Measurements from ENCODE around the gene COL2A1.

COL2A1 gene

DNA sequence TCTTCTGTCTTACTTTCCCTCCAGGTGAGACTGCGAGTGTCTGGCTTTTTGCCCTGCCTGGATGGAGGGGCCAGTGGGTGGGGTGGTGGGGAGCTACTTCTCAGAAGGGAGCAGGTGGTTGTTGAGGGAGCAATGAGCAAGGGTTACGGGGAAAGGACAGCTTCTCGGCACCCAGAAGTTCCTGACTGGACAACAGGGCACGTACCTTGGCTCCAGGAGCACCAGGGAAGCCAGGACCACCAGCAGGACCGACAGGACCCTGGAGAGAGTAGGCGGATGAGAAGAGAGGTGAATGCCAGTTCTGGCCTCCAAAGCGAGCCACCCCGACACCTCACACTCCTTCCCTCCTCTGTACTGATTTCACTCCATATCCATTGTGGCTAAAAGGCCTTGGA, 15.3 kb downstream of the COL2A1 start:
- Histone ChIP-seq H3K4me1 (ENCODE audit: control insufficient read depth, insufficient read depth, low read length, poor library complexity, severe bottlenecking) (no peaks in the 10 kb centered on the region), H3K36me3 (ENCODE audit: control insufficient read depth, insufficient read depth, low read length) (no peaks in the 10 kb centered on the region), H3K9me3 (ENCODE audit: control insufficient read depth, low read length) (no peaks in the 10 kb centered on the region), H3K27ac (ENCODE audit: low read depth, low read length, severe bottlenecking) (no peak overlapping the region), H3K4me3 (ENCODE audit: extremely low read depth, insufficient read depth, low read length, poor library complexity, severe bottlenecking) (no peak overlapping the region)
- 94 to 95% methylated on average over 6 to 8 of the region's 8 CpGs for WGBS, 2 experiments (ENCODE audit: insufficient coverage in 2 of 2)

DNA sequence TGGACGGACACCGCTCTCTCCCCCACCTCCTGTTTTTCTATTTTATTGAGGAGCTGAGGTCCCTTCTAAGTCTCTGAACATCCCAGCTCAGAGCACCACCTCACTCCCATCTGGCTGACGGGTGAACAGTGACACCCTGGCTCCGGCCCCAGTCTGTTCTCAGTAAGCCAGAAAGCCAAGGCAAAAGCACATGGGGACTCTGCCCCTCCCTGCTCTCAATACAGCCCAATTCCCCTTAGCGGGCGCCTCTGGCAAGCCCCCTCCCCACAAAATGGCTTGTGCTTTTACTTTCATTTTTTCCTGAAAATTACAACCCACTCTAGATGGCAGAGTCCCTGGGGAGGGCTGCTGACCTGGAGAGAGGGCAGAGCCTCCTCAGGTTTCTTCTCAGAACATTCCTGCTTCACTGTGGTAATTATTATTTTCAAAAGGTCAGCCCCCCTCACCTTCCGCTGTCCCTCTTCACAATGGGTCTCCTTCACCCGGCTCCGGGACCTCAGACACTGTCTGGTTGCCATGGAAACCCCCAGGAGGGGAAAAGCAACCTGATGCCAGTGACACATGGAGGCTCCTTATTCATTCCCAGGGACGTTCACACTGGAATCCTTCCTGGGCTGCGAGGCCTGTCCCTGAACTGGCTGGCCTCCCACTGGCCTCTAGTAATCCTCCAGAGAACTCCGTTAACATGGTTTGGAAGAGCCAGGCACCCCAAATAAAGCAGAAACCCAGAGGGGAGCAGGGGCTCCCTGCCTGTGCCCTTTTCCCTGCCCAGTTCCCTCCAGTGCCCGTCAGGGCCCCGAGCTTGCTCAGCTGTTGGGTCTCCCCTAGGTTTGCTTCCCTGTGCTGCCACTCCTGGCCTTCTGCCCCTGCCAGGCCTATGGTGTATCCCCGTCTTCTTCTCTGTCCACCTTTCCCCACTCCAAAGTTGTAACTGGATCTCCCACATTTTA, 15.9 kb downstream of the COL2A1 start:
- H3K9me3 ChIP-seq (ENCODE audit: control insufficient read depth, low read length), result no peaks in the 10 kb centered on the region
- H3K4me3 ChIP-seq (ENCODE audit: extremely low read depth, insufficient read depth, low read length, poor library complexity, severe bottlenecking), result no peak overlapping the region
- H3K4me1 ChIP-seq (ENCODE audit: control insufficient read depth, insufficient read depth, low read length, poor library complexity, severe bottlenecking), result no peaks in the 10 kb centered on the region
- 57 to 58% methylated on average over 12 to 13 of the region's 15 CpGs for WGBS, 2 experiments (ENCODE audit: insufficient coverage in 2 of 2)
- peak overlapping the region; percentile 45 for H3K27ac ChIP-seq (ENCODE audit: low read depth, low read length, severe bottlenecking)
- no peaks in the 10 kb centered on the region for H3K36me3 ChIP-seq (ENCODE audit: control insufficient read depth, insufficient read depth, low read length)

DNA sequence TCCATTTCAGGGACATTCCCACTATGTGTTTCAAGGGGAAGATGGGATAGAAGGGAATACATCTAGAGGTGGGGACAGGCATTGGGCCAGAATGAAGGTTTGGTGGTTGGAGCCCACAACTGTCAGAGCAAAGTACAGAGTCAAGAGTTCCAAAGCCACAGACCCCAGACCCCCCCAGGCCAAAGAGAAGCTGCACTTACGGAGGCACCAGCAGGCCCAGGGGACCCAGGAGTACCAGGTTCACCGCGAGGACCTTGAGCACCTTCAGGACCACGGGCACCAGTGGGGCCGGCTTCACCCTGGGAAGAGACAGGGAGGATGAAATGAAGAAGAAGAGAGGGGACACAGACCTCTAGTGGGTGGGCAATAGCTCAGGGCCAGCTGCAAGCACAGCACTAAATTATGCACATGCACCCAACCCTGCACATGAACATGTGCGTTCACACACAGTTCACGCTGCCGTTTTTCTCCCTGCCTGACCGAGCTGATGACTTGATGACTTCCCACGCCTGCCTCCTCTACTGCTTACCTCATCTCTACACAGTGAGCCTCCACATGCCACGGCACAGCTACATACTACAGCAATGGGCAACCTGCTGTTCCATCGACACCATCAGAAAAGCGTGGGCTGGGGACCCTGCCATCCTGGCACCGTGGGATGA, 16.7 kb downstream of the COL2A1 start:
- Histone ChIP-seq H3K27ac (ENCODE audit: low read depth, low read length, severe bottlenecking) (peak overlapping the region; percentile 45), H3K9me3 (ENCODE audit: control insufficient read depth, low read length) (no peaks in the 10 kb centered on the region), H3K4me1 (ENCODE audit: control insufficient read depth, insufficient read depth, low read length, poor library complexity, severe bottlenecking) (no peaks in the 10 kb centered on the region), H3K4me3 (ENCODE audit: extremely low read depth, insufficient read depth, low read length, poor library complexity, severe bottlenecking) (no peak overlapping the region), H3K36me3 (ENCODE audit: control insufficient read depth, insufficient read depth, low read length) (no peaks in the 10 kb centered on the region)
- 82 to 85% methylated on average over 9 to 13 of the region's 14 CpGs for WGBS, 2 experiments (ENCODE audit: insufficient coverage in 2 of 2)

DNA sequence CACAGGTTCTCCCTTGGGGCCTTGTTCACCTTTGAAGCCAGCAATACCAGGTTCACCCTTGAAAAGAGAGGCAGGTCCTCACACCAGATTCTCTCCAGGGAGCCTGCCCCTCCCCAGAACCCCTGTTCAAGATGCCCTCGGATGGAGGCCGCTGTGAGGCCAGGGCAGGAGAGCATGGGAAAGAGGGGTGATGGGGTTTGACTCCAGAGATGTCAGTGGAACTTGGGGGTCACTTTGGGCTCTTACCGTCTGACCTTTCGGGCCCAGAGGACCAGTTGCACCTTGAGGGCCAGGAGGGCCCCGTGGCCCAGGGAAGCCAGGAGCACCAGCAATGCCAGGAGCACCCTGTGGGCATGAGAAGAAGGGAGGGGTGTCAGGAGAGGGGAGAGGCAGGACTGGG, 17.4 kb downstream of the COL2A1 start:
- 92 to 97% methylated on average over 3 to 5 of the region's 5 CpGs for WGBS, 2 experiments (ENCODE audit: insufficient coverage in 2 of 2)
- Histone ChIP-seq H3K4me3 (ENCODE audit: extremely low read depth, insufficient read depth, low read length, poor library complexity, severe bottlenecking) (no peak overlapping the region), H3K36me3 (ENCODE audit: control insufficient read depth, insufficient read depth, low read length) (no peaks in the 10 kb centered on the region)

DNA sequence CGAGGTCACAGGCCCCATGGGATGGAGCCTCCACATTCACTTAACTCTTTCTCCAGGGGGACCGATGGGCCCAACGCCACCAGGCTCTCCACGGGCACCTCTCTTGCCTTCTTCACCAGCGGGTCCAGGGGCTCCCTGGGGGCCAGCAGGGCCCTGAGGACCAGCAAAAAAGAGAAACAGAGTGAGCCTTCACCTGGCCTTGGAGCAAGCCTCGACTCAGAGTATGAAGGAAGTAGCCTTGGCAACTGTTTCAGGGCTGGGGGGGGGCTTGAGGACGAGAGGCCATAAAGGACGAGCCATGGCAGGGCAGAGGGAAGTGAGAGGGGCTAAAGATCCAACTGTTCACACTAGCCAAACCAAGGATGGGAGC, 18.0 kb downstream of the COL2A1 start:
- no peak overlapping the region for H3K4me3 ChIP-seq (ENCODE audit: extremely low read depth, insufficient read depth, low read length, poor library complexity, severe bottlenecking)
- WGBS, 2 experiments (ENCODE audit: insufficient coverage in 2 of 2), result 86 to 90% methylated on average over 4 to 6 of the region's 8 CpGs

More for the DNA sequence above, 17.4 kb downstream of the COL2A1 start:
- Histone ChIP-seq H3K4me1 (ENCODE audit: control insufficient read depth, insufficient read depth, low read length, poor library complexity, severe bottlenecking) (no peaks in the 10 kb centered on the region), H3K9me3 (ENCODE audit: control insufficient read depth, low read length) (no peaks in the 10 kb centered on the region), H3K27ac (ENCODE audit: low read depth, low read length, severe bottlenecking) (no peak overlapping the region)

DNA sequence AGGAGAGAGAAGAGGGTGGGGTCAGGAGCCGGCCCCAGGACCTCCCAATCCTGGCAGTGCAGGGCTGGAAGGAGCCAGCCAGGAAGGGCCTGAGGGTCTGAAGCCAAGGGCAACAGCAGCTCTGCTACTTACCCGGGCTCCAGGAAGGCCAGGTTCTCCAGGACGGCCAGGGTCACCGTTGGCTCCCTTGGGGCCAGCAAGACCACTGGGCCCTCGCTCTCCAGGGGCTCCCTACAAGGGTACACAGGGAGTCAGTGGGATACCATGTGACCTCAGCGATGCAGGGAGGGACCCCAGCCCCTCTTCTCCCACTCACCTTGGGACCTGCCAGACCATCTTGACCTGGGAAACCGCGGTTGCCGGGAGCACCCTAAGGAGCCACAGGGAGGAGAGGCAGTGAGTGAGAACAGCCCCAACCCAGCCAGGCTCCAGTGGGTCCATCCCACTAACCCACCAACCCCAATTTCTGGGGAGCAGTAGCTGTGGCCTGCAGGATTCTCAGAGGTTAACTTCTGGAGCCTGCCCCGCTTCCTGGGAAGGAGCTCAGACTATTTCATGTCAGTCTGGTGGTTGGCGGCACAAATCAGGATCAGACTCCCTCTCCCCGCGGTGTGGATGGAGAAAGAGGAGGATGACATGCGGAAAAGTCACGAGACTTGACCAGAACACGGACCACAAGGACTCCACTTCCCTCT, 18.5 kb downstream of the COL2A1 start:
- Histone ChIP-seq H3K36me3 (ENCODE audit: control insufficient read depth, insufficient read depth, low read length) (no peaks in the 10 kb centered on the region), H3K4me3 (ENCODE audit: extremely low read depth, insufficient read depth, low read length, poor library complexity, severe bottlenecking) (no peak overlapping the region)
- 93% methylated on average over 11 to 16 of the region's 16 CpGs for WGBS, 2 experiments (ENCODE audit: insufficient coverage in 2 of 2)

More for the DNA sequence above, 18.0 kb downstream of the COL2A1 start:
- Histone ChIP-seq H3K4me1 (ENCODE audit: control insufficient read depth, insufficient read depth, low read length, poor library complexity, severe bottlenecking) (no peaks in the 10 kb centered on the region), H3K36me3 (ENCODE audit: control insufficient read depth, insufficient read depth, low read length) (no peaks in the 10 kb centered on the region), H3K27ac (ENCODE audit: low read depth, low read length, severe bottlenecking) (no peak overlapping the region), H3K9me3 (ENCODE audit: control insufficient read depth, low read length) (no peaks in the 10 kb centered on the region)

DNA sequence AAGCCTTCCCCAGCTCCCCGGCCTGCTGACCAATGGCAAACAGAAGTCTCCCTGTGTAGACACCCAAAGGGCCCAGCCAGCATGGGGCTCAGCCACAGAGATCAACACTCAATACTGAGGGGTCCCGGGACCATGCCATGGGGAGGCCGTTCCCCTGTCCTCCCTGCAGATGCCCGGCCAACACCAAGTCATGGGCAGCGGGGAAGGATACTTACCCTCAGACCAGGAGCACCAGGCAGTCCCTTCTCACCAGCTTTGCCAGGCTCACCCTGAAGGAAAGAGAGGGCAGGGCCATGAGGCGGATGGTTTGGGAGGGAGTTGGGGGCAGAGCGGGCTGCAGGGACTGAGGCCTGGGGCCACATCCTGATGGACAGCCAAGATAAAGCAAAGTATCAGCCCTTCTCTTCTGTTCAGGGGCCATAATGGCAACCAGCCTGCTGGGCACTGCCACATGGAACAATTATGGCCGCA, 19.9 kb downstream of the COL2A1 start:
- H3K9me3 ChIP-seq (ENCODE audit: control insufficient read depth, low read length), result no peaks in the 10 kb centered on the region
- WGBS, 2 experiments (ENCODE audit: insufficient coverage in 2 of 2), result 90 to 93% methylated on average over 5 to 8 of the region's 8 CpGs
- no peak overlapping the region for H3K4me3 ChIP-seq (ENCODE audit: extremely low read depth, insufficient read depth, low read length, poor library complexity, severe bottlenecking)
- no peaks in the 10 kb centered on the region for H3K4me1 ChIP-seq (ENCODE audit: control insufficient read depth, insufficient read depth, low read length, poor library complexity, severe bottlenecking)
- no peaks in the 10 kb centered on the region for H3K36me3 ChIP-seq (ENCODE audit: control insufficient read depth, insufficient read depth, low read length)
- no peak overlapping the region for H3K27ac ChIP-seq (ENCODE audit: low read depth, low read length, severe bottlenecking)

More for the DNA sequence above, 18.5 kb downstream of the COL2A1 start:
- H3K4me1 ChIP-seq (ENCODE audit: control insufficient read depth, insufficient read depth, low read length, poor library complexity, severe bottlenecking), result no peaks in the 10 kb centered on the region
- H3K27ac ChIP-seq (ENCODE audit: low read depth, low read length, severe bottlenecking), result no peak overlapping the region
- H3K9me3 ChIP-seq (ENCODE audit: control insufficient read depth, low read length), result no peaks in the 10 kb centered on the region

DNA sequence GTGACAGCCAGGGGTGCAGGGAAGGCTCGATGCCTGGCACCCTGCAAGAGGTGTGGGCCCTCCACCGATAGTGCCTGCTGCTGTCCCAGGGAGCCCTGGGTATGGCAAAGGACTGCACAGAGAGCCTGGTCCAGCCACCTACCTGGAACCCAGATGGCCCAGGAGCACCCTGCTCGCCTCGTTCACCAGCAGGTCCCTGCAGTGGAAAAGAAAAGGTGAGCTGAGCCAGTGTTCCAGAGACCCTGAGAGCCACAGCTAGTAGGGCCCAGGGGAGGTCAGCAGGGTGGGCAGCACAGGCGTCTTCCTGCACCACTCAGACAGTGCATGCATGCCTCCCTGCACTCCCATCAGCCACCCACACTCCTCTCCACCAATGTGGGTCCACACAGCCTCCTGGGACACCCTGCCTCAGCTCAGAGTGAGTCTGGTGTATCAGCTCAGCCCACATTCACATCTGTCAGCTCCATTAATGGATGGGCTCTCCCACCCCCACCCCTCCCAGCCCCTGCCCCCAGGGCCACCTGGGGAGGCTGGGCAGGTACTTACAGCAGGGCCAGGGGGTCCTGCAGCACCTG, 20.6 kb downstream of the COL2A1 start:
- Histone ChIP-seq H3K36me3 (ENCODE audit: control insufficient read depth, insufficient read depth, low read length) (no peaks in the 10 kb centered on the region), H3K9me3 (ENCODE audit: control insufficient read depth, low read length) (no peaks in the 10 kb centered on the region), H3K27ac (ENCODE audit: low read depth, low read length, severe bottlenecking) (no peak overlapping the region), H3K4me1 (ENCODE audit: control insufficient read depth, insufficient read depth, low read length, poor library complexity, severe bottlenecking) (no peaks in the 10 kb centered on the region), H3K4me3 (ENCODE audit: extremely low read depth, insufficient read depth, low read length, poor library complexity, severe bottlenecking) (no peak overlapping the region)
- 87 to 88% methylated on average over 3 to 5 of the region's 5 CpGs for WGBS, 2 experiments (ENCODE audit: insufficient coverage in 2 of 2)

DNA sequence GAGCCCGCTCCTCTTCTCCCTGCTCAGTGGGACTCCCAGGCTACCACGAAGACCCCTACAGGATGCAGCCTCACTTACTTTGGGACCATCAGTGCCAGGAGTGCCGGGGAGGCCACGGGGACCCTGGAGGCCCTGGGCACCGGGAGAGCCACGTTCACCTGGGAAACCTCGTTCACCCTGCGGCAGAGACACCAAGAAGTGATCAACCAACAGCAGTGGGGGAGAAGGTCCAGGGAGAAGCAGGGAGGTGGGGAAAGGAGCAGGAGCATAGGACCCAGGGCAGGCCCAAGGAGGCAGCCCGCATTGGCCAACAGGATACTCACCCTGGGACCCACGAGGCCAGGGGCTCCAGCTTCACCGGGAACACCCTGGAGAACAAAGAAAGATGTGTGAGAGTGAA, 21.5 kb downstream of the COL2A1 start:
- Histone ChIP-seq H3K4me3 (ENCODE audit: extremely low read depth, insufficient read depth, low read length, poor library complexity, severe bottlenecking) (no peak overlapping the region), H3K36me3 (ENCODE audit: control insufficient read depth, insufficient read depth, low read length) (no peaks in the 10 kb centered on the region), H3K4me1 (ENCODE audit: control insufficient read depth, insufficient read depth, low read length, poor library complexity, severe bottlenecking) (no peaks in the 10 kb centered on the region), H3K27ac (ENCODE audit: low read depth, low read length, severe bottlenecking) (no peak overlapping the region), H3K9me3 (ENCODE audit: control insufficient read depth, low read length) (no peaks in the 10 kb centered on the region)
- 92 to 95% methylated on average over 10 of the region's 11 CpGs for WGBS, 2 experiments (ENCODE audit: insufficient coverage in 2 of 2)

DNA sequence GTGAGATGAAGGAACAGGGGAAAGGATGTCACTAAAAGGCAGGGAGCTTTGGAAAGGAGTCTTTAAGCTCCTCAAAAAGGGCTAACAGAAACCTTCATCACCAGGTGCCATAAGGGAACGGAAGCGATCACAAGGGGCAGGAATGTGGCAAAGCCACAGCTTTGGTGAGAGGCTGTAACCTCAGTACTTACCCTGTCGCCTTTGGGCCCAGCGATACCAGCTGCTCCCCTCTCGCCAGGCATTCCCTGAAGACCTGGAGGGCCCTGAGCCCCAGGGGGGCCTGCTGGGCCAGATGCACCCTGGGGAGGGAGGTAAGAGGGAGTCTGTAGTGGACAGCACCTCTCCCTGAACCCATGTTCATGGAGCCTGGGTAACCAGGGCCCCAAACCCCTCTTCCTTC, 22.0 kb downstream of the COL2A1 start:
- no peaks in the 10 kb centered on the region for H3K9me3 ChIP-seq (ENCODE audit: control insufficient read depth, low read length)
- no peaks in the 10 kb centered on the region for H3K36me3 ChIP-seq (ENCODE audit: control insufficient read depth, insufficient read depth, low read length)
- H3K4me1 ChIP-seq (ENCODE audit: control insufficient read depth, insufficient read depth, low read length, poor library complexity, severe bottlenecking), result no peaks in the 10 kb centered on the region
- H3K4me3 ChIP-seq (ENCODE audit: extremely low read depth, insufficient read depth, low read length, poor library complexity, severe bottlenecking), result no peak overlapping the region
- H3K27ac ChIP-seq (ENCODE audit: low read depth, low read length, severe bottlenecking), result no peak overlapping the region
- WGBS, 2 experiments (ENCODE audit: insufficient coverage in 2 of 2), result 65 to 74% methylated on average over 4 to 5 of the region's 5 CpGs

Measured in mesodermal cell (in vitro differentiated cells).